ENCODE results near the gene LRIG1.

The LRIG1 gene

DNA sequence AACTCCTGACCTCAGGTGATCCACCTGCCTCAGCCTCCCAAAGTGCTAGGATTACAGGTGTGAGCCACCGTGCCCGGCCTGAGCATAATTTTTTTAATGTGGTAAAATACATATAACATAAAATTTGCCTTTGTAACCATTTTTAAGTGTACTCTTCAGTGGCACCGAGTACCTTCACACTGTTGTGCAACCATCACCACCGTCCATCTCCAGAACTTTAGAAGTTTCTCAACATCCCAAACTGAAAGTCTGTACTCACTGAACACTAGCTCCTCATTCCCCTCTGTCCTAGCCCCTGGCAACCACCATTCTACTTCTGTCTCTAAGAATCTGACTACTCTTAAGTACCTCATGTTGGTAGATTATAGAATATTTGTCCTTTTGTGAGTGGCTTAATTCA is 35.2 kb downstream of the LRIG1 start:
- DNase-seq, result no peak

DNA sequence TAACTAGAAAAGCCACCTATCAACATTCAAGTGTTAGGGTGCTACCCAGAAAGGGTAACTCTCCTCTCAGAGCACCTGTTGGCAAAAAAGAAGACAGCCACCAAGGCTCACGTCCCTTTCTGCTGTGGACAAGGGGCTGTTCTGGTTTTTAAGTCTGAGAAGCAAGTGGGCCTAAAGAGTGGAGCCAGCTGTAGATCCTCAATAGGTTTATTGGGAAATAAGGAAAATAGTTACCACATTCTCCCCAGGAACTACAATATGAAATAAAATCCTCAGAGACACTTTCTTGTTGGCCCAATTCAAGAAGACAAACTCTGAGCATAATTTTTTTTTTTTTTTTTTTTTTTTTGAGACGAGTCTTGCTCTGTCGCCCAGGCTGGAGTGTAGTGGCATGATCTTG is 35.8 kb downstream of the LRIG1 start:
- no peak for DNase-seq

GRCh38 chr3:66464512-66464894 is 36.3 kb downstream of the LRIG1 start:
- no peak for DNase-seq

GRCh38 chr3:66463730-66464511 is 36.9 kb downstream of the LRIG1 start:
- DNase-seq, result peak; percentile 73

- no peak for DNase-seq
These were observed 37.7 kb downstream of the LRIG1 start for GRCh38 chr3:66463054-66463631.

DNA sequence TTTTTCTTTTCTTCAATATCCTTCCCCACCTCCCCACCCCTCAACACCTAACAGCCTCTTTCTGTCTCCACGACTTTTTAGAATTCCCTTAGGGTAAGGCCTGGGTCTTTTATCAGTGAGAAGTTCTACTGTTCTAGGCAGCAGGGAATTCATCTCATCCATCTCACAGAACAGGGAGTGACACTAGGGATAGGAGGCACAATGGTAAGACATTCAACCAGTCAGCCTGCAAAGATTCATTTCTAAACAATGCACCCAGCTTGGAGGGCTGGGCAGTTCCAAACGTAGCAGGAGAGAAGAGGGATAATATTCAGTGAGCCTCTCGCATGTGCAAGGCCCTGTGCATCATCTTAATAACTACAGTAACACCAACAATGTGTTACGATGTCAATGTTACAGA is 43.6 kb downstream of the LRIG1 start:
- no peak for DNase-seq

DNA sequence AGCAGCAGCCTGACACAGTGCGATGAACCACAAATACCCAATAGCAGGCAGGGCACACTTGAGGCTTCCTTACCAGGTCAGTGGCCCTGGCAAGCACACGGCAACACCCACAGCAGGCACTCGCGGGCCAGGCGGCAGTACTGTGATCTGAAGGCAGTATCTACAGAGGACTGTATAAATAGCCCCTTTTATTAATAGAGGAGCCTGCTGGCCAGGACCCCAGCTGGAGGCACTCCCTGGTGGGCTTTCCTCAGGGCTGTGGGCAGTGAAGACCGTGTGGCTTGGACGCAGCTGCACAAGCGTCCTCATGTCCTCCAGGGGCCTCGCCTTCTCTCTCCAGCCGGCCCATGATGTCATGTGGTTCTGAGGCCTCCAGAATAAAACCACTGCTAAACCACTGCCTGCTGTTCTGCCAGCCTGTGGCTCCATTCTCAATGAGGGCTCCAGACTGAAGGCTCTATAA is 44.1 kb downstream of the LRIG1 start:
- no peak for DNase-seq

GRCh38 chr3:66454464-66454859 is 46.4 kb downstream of the LRIG1 start:
- DNase-seq, result no peak

DNA sequence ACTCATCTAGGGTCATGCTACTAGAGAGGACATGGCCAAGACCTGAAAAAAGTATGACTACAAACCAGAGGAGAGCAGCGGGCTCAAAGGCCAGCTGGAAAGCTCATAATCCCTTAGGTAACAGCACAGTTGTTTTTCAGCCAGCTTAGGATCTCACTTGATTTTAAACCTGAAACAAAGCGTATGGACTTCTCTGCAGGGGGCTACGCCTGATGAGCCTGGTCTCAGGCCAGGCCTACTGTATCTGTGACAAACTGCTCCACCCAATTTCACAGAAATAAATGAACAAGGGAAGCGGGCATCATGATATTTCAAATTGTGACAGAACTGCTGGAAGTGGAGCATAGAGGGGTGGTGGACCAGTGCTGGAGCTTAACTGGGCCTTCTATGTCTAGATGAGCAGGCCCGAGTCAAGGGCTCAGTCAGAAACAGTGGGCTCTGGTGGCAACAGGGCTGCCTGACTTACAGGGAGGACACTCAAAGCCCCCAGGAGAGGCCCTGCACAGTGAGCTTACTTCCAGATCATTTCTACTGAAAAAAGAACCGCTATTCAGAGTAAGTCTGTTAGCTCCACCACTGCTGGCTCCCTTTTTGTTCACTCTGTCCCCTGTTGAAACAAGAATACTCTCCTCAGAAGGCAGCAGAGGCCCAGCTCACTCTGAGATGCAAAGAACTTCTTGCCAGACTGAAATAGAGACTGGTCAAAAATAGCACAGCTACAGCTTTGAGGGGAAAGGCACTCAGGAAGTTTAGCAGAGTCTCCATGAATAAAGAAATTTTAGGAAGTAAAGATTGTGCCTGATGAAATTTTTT is 47.0 kb downstream of the LRIG1 start:
- DNase-seq, result no peak

- peak; percentile 20 for DNase-seq
These were observed 48.4 kb downstream of the LRIG1 start for GRCh38 chr3:66452303-66453011.

DNA sequence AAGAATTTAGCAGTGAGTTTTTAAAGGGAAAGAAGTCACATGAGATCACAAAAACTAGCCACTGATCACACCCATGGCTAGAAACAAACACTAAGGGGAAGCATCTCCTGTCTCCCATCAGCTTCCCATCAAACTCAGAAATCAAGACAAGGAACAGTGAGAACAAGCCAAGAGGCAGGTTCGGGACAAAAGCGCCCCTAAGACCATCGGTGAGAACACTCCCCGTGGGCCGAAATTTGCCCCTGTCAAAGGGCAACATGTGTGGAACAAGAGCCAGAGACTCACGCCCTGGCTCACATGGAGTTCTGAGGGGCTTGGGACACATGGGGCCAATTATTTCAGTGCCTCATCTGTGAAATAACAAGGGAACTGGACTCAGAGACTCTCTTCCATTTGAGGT is 49.1 kb downstream of the LRIG1 start:
- no peak for DNase-seq

GRCh38 chr3:66450390-66451022 is 50.3 kb downstream of the LRIG1 start:
- peak; percentile 22 for DNase-seq

- peak; percentile 39 for DNase-seq
These were observed 51.3 kb downstream of the LRIG1 start for GRCh38 chr3:66449411-66449974.

- DNase-seq, result no peak
These were observed 56.6 kb downstream of the LRIG1 start for GRCh38 chr3:66444146-66444644.

DNA sequence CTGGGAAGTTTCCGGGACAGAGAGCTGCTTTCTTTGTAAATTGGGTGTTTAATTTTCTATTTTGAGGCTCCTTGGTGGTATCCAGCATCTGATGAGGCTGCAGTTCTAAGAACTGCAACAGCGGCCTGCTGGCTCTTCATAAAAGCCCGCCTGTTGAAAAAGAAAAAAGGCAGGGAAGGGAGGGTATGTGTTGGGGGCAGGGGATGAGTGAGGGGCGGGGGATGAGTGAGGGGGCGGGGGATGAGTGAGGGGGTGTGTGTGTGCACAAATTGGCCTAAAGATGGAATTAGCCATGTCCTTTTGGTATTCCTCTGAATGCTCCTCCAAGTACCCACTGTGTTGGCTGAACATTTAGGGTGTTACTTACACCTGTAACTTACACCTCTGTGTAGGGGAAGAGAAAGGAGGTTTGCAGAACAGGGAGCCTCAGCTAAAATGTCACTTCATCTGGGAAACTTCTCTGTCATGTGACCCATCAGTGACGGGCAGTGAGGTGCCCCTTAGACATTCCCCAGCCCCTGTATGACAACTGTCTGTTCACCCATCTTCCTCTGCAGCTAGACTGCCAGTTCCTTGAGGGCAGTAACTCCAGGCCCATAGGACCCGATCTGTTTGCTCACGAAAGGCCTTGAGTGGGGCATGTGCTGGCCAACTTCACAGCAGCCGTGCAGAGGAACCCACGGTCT is 57.6 kb downstream of the LRIG1 start:
- DNase-seq, result no peak

GRCh38 chr3:66442254-66443117 is 58.3 kb downstream of the LRIG1 start:
- no peak for DNase-seq

GRCh38 chr3:66441692-66442091 is 59.1 kb downstream of the LRIG1 start:
- DNase-seq, result no peak

GRCh38 chr3:66441129-66441528 is 59.7 kb downstream of the LRIG1 start:
- DNase-seq, result peak; percentile 12

DNA sequence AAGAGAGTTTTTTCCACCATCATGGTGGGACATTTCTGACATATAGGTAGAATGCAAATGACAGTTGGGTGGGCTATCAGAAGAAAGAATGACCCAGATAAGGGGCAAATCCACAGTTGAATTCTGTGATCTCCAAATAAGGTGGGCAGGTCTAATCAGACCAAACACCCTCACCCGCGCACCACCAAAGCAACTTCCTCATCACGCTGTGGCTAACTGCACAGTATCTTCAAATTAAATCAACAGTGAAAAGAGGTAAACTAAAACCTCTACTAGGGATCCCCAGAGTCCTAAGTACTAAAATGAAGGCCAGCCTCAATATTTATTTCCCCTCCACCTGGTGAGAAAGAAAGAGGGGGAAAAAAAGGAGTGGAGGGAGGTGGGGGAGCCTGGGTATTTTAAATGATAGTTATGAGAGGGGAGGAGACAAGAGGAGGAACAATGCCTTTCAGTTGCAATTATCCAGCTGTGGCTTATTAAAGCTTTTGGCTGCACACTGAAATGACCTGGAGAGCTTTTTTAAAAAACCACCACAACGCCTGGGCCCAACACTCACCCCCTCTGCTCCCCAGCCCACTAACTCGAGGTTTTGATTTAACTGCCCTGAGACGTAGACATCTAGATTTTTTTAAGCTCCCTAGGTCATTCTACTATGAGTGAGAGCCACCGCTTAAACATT is 61.0 kb downstream of the LRIG1 start:
- peak; percentile 30 for DNase-seq

DNA sequence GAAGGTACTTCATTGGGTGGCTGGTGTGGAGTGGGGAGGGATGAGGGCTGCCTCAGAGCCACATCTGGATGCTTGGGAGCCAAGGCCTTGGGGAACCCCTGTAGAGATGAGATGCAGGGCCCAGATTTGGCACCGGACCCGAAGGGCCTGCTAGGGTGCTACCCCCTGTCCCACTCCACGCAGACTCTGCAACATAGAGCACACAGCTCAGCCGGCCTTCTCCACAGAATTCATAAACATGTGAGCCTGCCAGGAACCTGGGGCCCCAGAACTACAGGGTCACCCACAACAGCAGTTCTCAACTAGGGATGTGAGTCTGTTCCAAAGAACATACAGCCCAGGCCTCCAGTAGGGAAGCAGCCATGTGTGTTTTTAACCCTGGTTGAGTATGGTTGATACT is 62.8 kb downstream of the LRIG1 start:
- DNase-seq, result no peak

All from DMS79 treated with DMSO at 0.1 percent for 48 hours (cell line).